ENCODE data around the gene SIRT5.

DNA sequence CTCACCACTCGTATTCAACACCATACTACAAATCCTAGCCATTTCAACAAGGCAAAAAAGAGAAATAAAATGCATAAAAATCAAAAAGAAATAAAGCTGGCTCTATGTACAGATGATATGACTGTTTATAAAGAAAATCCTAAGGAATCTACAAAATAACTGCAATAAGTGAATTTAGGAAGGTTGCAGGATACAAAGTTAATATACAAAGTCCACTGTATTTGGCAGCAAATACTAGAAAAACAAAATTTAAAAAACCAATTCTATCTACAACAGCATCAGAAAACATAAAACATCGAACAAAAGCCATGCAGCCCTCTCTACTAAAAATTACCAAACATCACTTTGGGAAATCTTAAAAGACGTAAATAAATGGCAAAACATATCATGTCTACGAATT is 89.6 kb downstream of the SIRT5 start:
- TF ChIP-seq, protein P1, sequence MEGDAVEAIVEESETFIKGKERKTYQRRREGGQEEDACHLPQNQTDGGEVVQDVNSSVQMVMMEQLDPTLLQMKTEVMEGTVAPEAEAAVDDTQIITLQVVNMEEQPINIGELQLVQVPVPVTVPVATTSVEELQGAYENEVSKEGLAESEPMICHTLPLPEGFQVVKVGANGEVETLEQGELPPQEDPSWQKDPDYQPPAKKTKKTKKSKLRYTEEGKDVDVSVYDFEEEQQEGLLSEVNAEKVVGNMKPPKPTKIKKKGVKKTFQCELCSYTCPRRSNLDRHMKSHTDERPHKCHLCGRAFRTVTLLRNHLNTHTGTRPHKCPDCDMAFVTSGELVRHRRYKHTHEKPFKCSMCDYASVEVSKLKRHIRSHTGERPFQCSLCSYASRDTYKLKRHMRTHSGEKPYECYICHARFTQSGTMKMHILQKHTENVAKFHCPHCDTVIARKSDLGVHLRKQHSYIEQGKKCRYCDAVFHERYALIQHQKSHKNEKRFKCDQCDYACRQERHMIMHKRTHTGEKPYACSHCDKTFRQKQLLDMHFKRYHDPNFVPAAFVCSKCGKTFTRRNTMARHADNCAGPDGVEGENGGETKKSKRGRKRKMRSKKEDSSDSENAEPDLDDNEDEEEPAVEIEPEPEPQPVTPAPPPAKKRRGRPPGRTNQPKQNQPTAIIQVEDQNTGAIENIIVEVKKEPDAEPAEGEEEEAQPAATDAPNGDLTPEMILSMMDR (IDR thresholded peaks at IDR 0.05) = no peak
- no peak for TF ChIP-seq POLR2AphosphoS5 (IDR thresholded peaks at IDR 0.05)
- no peak for TF ChIP-seq POLR2A (IDR thresholded peaks at IDR 0.05)

Measured in gastroesophageal sphincter (tissue), 3 donors.